HG03432 (cell line): ENCODE data around the gene HLF.

Experiments used
- ATAC-seq: cut with Tn5 transposase; IDR thresholded peaks from one replicate; pipeline ENCODE4 v1.9.1; 2021; ENCODE audit warnings: mild to moderate bottlenecking, moderate library complexity; ENCODE audit not compliant: unreplicated experiment

The HLF gene

GRCh38 chr17:55346658-55347057 is 81.9 kb downstream of the HLF start:
- no peak for ATAC-seq

GRCh38 chr17:55347341-55347740 is 82.6 kb downstream of the HLF start:
- ATAC-seq: no peak

GRCh38 chr17:55348749-55349354 is 84.1 kb downstream of the HLF start:
- peak; percentile 62 for ATAC-seq

GRCh38 chr17:55350825-55351205 is 86.1 kb downstream of the HLF start:
- ATAC-seq: no peak

- ATAC-seq: no peak
These were observed 86.5 kb downstream of the HLF start for GRCh38 chr17:55351226-55351625.

GRCh38 chr17:55354010-55354409 is 89.2 kb downstream of the HLF start:
- ATAC-seq: no peak

GRCh38 chr17:55354941-55355340 is 90.2 kb downstream of the HLF start:
- ATAC-seq: no peak

- ATAC-seq: peak; percentile 96
These were observed 91.9 kb downstream of the HLF start for GRCh38 chr17:55356434-55357328.

GRCh38 chr17:55360971-55361370 is 96.2 kb downstream of the HLF start:
- no peak for ATAC-seq

GRCh38 chr17:55363033-55363432 is 98.3 kb downstream of the HLF start:
- no peak for ATAC-seq

GRCh38 chr17:55366020-55366481 is 101.3 kb downstream of the HLF start:
- ATAC-seq: no peak

GRCh38 chr17:55368706-55369105 is 103.9 kb downstream of the HLF start:
- no peak for ATAC-seq
